Measurements from ENCODE around the gene SRPRB. TPM values are rescaled to one million over a fixed set of nuclear protein-coding genes. Genes with fewer than 3 reads are reported as not detected.

The SRPRB gene
- polyA plus RNA-seq, 4 donors, result 7.6 to 55.3 (median 31.7) TPM

GRCh38 chr3:133783762-133784161 is 21.9 kb upstream of the SRPRB start:
- DNase-seq (no peak), FAIRE-seq (no peak)
- no peak overlapping the region for H3K4me3 ChIP-seq (ENCODE audit: low read depth in 1 of 3, low read length in 3 of 3)
- H3K4me1 ChIP-seq (ENCODE audit: control insufficient read depth in 3 of 3, insufficient read depth in 2 of 3, low read depth in 1 of 3, low read length in 2 of 3), result no peaks in the 10 kb centered on the region
- no peak overlapping the region for H3K27ac ChIP-seq (ENCODE audit: low read depth in 1 of 3, low read length in 2 of 3)
- H3K9me3 ChIP-seq (ENCODE audit: control insufficient read depth in 2 of 2, insufficient read depth in 1 of 2, low read depth in 1 of 2, low read length in 1 of 2), result no peaks in the 10 kb centered on the region
- no peaks in the 10 kb centered on the region for H3K36me3 ChIP-seq (ENCODE audit: control insufficient read depth in 3 of 3, insufficient read depth in 2 of 3, low read depth in 1 of 3, low read length in 3 of 3)
- peaks cover 0 to 8% (median 3%) of the 10 kb centered on the region in 3 donors for H3K27me3 ChIP-seq (ENCODE audit: control insufficient read depth in 3 of 3, insufficient read depth in 3 of 3, low read length in 3 of 3)
- WGBS, 3 donors, result 58 to 77% (median 74%) methylated on average over 29 to 32 of the region's 32 CpGs

- no peak for DNase-seq
- H3K27ac ChIP-seq (ENCODE audit: low read depth in 1 of 3, low read length in 2 of 3), result no peak overlapping the region
- no peaks in the 10 kb centered on the region for H3K4me1 ChIP-seq (ENCODE audit: control insufficient read depth in 3 of 3, insufficient read depth in 2 of 3, low read depth in 1 of 3, low read length in 2 of 3)
- WGBS, 3 donors, result 62 to 81% (median 79%) methylated on average over 2 of the region's 2 CpGs
- peaks cover 0 to 7% of the 10 kb centered on the region in 2 donors for H3K9me3 ChIP-seq (ENCODE audit: control insufficient read depth in 2 of 2, insufficient read depth in 1 of 2, low read depth in 1 of 2, low read length in 1 of 2)
- H3K4me3 ChIP-seq (ENCODE audit: low read depth in 1 of 3, low read length in 3 of 3), result no peak overlapping the region
- H3K27me3 ChIP-seq (ENCODE audit: control insufficient read depth in 3 of 3, insufficient read depth in 3 of 3, low read length in 3 of 3), result peaks cover 0 to 8% (median 4%) of the 10 kb centered on the region in 3 donors
- FAIRE-seq, result no peak
- no peaks in the 10 kb centered on the region for H3K36me3 ChIP-seq (ENCODE audit: control insufficient read depth in 3 of 3, insufficient read depth in 2 of 3, low read depth in 1 of 3, low read length in 3 of 3)
Observed at GRCh38 chr3:133788024-133788423, 17.6 kb upstream of the SRPRB start.

- Histone ChIP-seq H3K4me1 (ENCODE audit: control insufficient read depth in 3 of 3, insufficient read depth in 2 of 3, low read depth in 1 of 3, low read length in 2 of 3) (no peaks in the 10 kb centered on the region), H3K4me3 (ENCODE audit: low read depth in 1 of 3, low read length in 3 of 3) (no peak overlapping the region), H3K9me3 (ENCODE audit: control insufficient read depth in 2 of 2, insufficient read depth in 1 of 2, low read depth in 1 of 2, low read length in 1 of 2) (peaks cover 0 to 7% of the 10 kb centered on the region in 2 donors), H3K27ac (ENCODE audit: low read depth in 1 of 3, low read length in 2 of 3) (no peak overlapping the region), H3K27me3 (ENCODE audit: control insufficient read depth in 3 of 3, insufficient read depth in 3 of 3, low read length in 3 of 3) (peaks cover 0 to 4% (median 0%) of the 10 kb centered on the region in 3 donors), H3K36me3 (ENCODE audit: control insufficient read depth in 3 of 3, insufficient read depth in 2 of 3, low read depth in 1 of 3, low read length in 3 of 3) (no peaks in the 10 kb centered on the region)
- no peak for FAIRE-seq
- DNase-seq, result no peak
- WGBS, 3 donors, result 48 to 62% (median 48%) methylated on average over 9 of the region's 9 CpGs
Observed at GRCh38 chr3:133792171-133792763, 13.3 kb upstream of the SRPRB start.

- H3K27ac ChIP-seq (ENCODE audit: low read depth in 1 of 3, low read length in 2 of 3), result no peak overlapping the region
- no peaks in the 10 kb centered on the region for H3K9me3 ChIP-seq (ENCODE audit: control insufficient read depth in 2 of 2, insufficient read depth in 1 of 2, low read depth in 1 of 2, low read length in 1 of 2)
- 77 to 84% (median 79%) methylated on average over 3 of the region's 3 CpGs for WGBS, 3 donors
- H3K4me1 ChIP-seq (ENCODE audit: control insufficient read depth in 3 of 3, insufficient read depth in 2 of 3, low read depth in 1 of 3, low read length in 2 of 3), result no peaks in the 10 kb centered on the region
- FAIRE-seq, result no peak
- H3K4me3 ChIP-seq (ENCODE audit: low read depth in 1 of 3, low read length in 3 of 3), result no peak overlapping the region
- no peaks in the 10 kb centered on the region for H3K36me3 ChIP-seq (ENCODE audit: control insufficient read depth in 3 of 3, insufficient read depth in 2 of 3, low read depth in 1 of 3, low read length in 3 of 3)
- DNase-seq, result no peak
- peaks cover 0 to 5% (median 0%) of the 10 kb centered on the region in 3 donors for H3K27me3 ChIP-seq (ENCODE audit: control insufficient read depth in 3 of 3, insufficient read depth in 3 of 3, low read length in 3 of 3)
Observed at GRCh38 chr3:133797396-133798105, 8.1 kb upstream of the SRPRB start.

- Histone ChIP-seq H3K27ac (ENCODE audit: low read depth in 1 of 3, low read length in 2 of 3) (no peak overlapping the region), H3K36me3 (ENCODE audit: control insufficient read depth in 3 of 3, insufficient read depth in 2 of 3, low read depth in 1 of 3, low read length in 3 of 3) (no peaks in the 10 kb centered on the region), H3K4me3 (ENCODE audit: low read depth in 1 of 3, low read length in 3 of 3) (no peak overlapping the region), H3K9me3 (ENCODE audit: control insufficient read depth in 2 of 2, insufficient read depth in 1 of 2, low read depth in 1 of 2, low read length in 1 of 2) (no peaks in the 10 kb centered on the region), H3K27me3 (ENCODE audit: control insufficient read depth in 3 of 3, insufficient read depth in 3 of 3, low read length in 3 of 3) (peaks cover 0 to 5% (median 0%) of the 10 kb centered on the region in 3 donors), H3K4me1 (ENCODE audit: control insufficient read depth in 3 of 3, insufficient read depth in 2 of 3, low read depth in 1 of 3, low read length in 2 of 3) (peaks cover 0 to under 1% (median 0%) of the 10 kb centered on the region in 3 donors)
- FAIRE-seq, result no peak
- peak; percentile 28 to 72 for DNase-seq
- WGBS, 3 donors, result 37 to 57% (median 41%) methylated on average over 7 of the region's 7 CpGs
Observed at GRCh38 chr3:133799794-133800585, 5.6 kb upstream of the SRPRB start.

- no peak overlapping the region for H3K4me3 ChIP-seq (ENCODE audit: low read depth in 1 of 3, low read length in 3 of 3)
- H3K9me3 ChIP-seq (ENCODE audit: control insufficient read depth in 2 of 2, insufficient read depth in 1 of 2, low read depth in 1 of 2, low read length in 1 of 2), result no peaks in the 10 kb centered on the region
- H3K4me1 ChIP-seq (ENCODE audit: control insufficient read depth in 3 of 3, insufficient read depth in 2 of 3, low read depth in 1 of 3, low read length in 2 of 3), result peaks cover 0 to 4% (median 0%) of the 10 kb centered on the region in 3 donors
- WGBS, 3 donors, result 89 to 95% (median 92%) methylated on average over 5 of the region's 5 CpGs
- DNase-seq (no peak), FAIRE-seq (no peak)
- peaks cover 0 to 1% (median 0%) of the 10 kb centered on the region in 3 donors for H3K36me3 ChIP-seq (ENCODE audit: control insufficient read depth in 3 of 3, insufficient read depth in 2 of 3, low read depth in 1 of 3, low read length in 3 of 3)
- peaks cover 0 to 5% (median 0%) of the 10 kb centered on the region in 3 donors for H3K27me3 ChIP-seq (ENCODE audit: control insufficient read depth in 3 of 3, insufficient read depth in 3 of 3, low read length in 3 of 3)
- no peak overlapping the region for H3K27ac ChIP-seq (ENCODE audit: low read depth in 1 of 3, low read length in 2 of 3)
Observed at GRCh38 chr3:133803469-133803868, 2.1 kb upstream of the SRPRB start.

GRCh38 chr3:133804896-133805295 is 719 bp upstream of the SRPRB start:
- H3K9me3 ChIP-seq (ENCODE audit: control insufficient read depth in 2 of 2, insufficient read depth in 1 of 2, low read depth in 1 of 2, low read length in 1 of 2), result no peaks in the 10 kb centered on the region
- FAIRE-seq, result no peak
- peaks cover 0 to 4% (median 0%) of the 10 kb centered on the region in 3 donors for H3K4me1 ChIP-seq (ENCODE audit: control insufficient read depth in 3 of 3, insufficient read depth in 2 of 3, low read depth in 1 of 3, low read length in 2 of 3)
- H3K36me3 ChIP-seq (ENCODE audit: control insufficient read depth in 3 of 3, insufficient read depth in 2 of 3, low read depth in 1 of 3, low read length in 3 of 3), result peaks cover 0 to 5% (median 0%) of the 10 kb centered on the region in 3 donors
- H3K27ac ChIP-seq (ENCODE audit: low read depth in 1 of 3, low read length in 2 of 3), result no peak overlapping the region
- WGBS, 3 donors, result 53 to 59% (median 59%) methylated on average over 4 of the region's 4 CpGs
- no peak for DNase-seq
- peaks cover 0 to 3% (median 0%) of the 10 kb centered on the region in 3 donors for H3K27me3 ChIP-seq (ENCODE audit: control insufficient read depth in 3 of 3, insufficient read depth in 3 of 3, low read length in 3 of 3)
- peak overlapping the region in 1 of 3 donors; percentile 67 for H3K4me3 ChIP-seq (ENCODE audit: low read depth in 1 of 3, low read length in 3 of 3)

- no peak for DNase-seq
- Histone ChIP-seq H3K27ac (ENCODE audit: low read depth in 1 of 3, low read length in 2 of 3) (peak overlapping the region in 1 of 3 donors; percentile 93), H3K36me3 (ENCODE audit: control insufficient read depth in 3 of 3, insufficient read depth in 2 of 3, low read depth in 1 of 3, low read length in 3 of 3) (peaks cover 0 to 5% (median 0%) of the 10 kb centered on the region in 3 donors), H3K4me3 (ENCODE audit: low read depth in 1 of 3, low read length in 3 of 3) (peak overlapping the region in 2 of 3 donors; percentile 67 to 74), H3K27me3 (ENCODE audit: control insufficient read depth in 3 of 3, insufficient read depth in 3 of 3, low read length in 3 of 3) (no peaks in the 10 kb centered on the region), H3K9me3 (ENCODE audit: control insufficient read depth in 2 of 2, insufficient read depth in 1 of 2, low read depth in 1 of 2, low read length in 1 of 2) (no peaks in the 10 kb centered on the region), H3K4me1 (ENCODE audit: control insufficient read depth in 3 of 3, insufficient read depth in 2 of 3, low read depth in 1 of 3, low read length in 2 of 3) (peaks cover 0 to 4% (median 0%) of the 10 kb centered on the region in 3 donors)
- no peak for FAIRE-seq
- 10 to 14% (median 13%) methylated on average over 15 of the region's 15 CpGs for WGBS, 3 donors
Observed at GRCh38 chr3:133805384-133805701, 272 bp upstream of the SRPRB start.

Measured in small intestine (tissue), 7 donors.